Stimulated activated CD8-positive, alpha-beta memory T cell treated with anti-CD3 and anti-CD28 coated beads, Interleukin-7, amount 100 ng/mL, for 1 hour (primary cell): Measurements from ENCODE around the gene TMPRSS9.
A peak's percentile ranks its signal among the peaks of the same experiment; 100 is the strongest.
"Not testable (repeated sequence)": the region's sequence is repeated elsewhere in the genome, so short reads cannot be mapped to it uniquely, and the experiment has no call there.

Experiments used
- DNase-seq, 2 donors: peaks; one replicate each; pipeline ENCODE4 v3.0.0-alpha.2; 2020; ENCODE audit warnings: low read depth in 2 of 2

The TMPRSS9 gene

DNA sequence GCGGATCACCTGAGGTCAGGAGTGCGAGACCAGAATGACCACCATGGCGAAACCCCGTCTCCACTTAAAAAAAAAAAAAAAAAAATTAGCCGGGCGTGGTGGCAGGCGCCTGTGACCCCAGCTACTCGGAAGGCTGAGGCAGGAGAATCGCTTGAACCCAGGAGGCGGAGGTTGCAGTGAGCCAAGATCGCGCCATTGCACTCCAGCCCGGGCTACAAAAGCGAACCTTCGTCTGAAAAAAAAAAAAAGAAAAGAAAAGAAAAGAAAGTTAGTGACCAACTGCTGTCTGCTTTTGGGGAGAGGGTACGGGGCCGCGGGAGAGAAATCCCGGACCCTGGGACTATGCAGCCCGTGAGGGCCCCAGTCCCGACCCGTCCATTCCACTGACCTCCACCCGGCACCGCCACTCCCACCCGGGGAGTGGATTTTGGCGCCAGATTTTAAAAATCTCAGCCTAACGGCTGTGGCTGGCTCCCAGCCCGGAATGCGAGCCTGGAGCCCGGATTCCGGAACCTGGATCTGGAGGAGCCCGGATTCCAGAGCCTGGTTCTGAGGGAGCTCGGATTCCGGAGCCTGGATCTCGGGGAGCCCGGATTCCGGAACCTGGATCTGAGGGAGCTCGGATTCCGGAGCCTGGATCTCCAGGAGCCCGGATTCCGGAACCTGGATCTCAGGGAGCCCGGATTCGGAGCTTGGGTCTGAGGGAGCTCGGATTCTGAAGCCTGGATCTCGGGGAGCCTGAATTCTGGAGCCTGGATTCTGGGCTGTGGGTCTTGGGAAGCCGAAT, 102.8 kb downstream of the TMPRSS9 start:
- no peak for DNase-seq

DNA sequence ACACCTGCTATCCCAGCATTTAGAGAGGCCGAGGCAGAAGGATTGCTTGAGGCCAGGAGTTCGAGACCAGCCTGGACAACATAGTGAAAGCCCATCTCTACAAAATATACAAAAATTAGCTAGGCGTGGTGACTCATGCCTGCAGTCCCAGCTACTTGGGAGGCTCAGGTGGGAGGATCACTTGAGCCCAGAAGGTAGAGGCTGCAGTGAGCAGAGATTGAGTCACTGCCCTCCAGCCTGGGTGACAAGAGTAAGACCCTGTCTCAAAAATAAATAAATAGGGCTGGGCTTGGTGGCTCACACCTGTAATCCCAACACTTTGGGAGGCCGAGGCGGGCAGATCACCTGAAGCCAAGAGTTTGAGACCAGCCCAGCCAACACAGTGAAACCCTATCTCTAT, 103.6 kb downstream of the TMPRSS9 start:
- not testable (repeated sequence) for DNase-seq

DNA sequence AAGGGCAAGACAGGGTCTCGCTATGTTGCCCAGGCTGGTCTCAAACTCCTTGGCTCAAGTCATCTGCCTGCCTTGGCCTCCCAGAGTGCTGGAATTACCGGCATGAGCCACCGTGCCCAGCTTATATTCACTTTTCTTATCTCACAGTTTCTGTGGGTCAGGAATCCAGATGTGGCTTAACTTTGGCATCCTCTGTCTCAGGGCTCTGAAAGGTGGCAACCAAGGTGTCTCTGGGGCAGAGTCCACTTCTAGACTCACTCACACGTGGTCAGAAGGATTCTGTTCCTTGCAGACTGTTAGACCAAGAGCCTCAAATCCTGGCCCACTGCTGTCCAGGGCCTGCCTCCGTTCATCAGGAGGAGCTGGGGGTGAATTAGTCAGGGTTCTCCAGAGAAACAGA, 104.3 kb downstream of the TMPRSS9 start:
- DNase-seq: no peak

DNA sequence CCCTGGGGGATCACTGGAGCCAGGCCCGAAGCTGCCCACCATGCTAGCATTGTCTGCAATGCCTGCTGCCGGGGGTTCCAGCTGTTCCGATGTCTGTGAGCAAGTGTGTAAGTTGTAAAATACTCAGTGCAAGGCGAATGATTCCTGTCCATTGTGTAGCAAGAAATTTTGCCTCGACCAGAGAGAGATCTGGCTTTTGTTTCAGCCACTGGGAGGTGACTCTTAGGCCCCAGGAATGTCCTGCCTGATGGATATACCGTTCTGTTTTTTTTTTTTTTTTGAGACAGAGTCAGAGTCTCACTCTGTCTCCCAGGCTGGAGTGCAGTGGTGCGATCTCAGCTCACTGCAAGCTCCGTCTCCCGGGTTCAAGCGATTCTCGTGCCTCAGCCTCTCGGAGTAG, 108.5 kb downstream of the TMPRSS9 start:
- no peak for DNase-seq

DNA sequence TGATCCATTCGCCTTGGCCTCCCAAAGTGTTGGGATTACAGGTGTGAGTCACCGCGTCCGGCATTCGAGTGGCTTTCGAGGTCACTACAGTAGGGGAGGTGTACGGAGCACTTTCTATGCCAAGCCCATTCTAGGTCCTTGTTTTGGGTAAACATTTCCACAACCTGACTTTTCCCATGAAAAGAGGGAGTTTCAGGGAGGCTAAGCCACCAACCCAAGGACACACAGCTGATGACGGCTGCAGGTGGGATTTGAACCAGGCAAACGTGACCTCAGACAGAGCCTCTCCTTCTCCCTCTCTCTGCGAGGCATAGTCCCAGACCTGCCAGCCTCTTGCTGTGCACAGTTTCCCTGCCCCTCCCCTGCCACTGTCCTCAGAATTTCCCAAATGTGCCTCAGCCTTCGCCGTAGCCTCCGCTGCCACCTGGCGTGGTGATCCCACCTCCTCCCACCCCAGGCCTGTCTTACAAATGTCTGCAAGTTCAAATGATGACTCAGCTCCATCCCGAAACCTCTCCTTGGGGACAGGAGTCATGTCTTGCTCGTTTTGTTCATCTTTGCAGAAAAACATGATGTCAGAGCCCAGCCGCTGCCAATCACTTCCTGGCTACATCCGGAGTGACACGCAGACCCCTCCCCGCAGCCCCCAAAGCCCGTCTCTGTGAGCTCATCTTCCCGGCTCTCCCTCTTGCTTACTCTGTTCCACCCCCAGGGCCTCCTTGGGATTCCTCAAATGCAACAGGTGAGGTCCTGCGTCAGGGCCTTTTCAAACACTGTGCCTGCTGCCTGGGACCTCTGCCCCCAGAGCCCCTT, 109.2 kb downstream of the TMPRSS9 start:
- no peak for DNase-seq

DNA sequence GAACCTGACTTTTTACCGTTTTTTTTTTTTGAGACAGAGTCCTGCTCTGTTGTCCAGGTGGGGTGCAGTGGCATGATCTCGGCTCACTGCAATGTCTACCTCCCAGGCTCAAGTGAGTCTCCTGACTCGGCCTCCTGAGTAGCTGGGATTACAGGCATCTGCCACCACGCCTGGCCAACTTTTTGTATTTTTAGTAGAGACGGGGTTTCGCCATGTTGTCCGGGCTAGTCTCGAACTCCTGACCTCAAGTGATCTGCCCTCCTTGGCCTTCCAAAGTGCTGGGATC, 109.8 kb downstream of the TMPRSS9 start:
- DNase-seq: not testable (repeated sequence)

DNA sequence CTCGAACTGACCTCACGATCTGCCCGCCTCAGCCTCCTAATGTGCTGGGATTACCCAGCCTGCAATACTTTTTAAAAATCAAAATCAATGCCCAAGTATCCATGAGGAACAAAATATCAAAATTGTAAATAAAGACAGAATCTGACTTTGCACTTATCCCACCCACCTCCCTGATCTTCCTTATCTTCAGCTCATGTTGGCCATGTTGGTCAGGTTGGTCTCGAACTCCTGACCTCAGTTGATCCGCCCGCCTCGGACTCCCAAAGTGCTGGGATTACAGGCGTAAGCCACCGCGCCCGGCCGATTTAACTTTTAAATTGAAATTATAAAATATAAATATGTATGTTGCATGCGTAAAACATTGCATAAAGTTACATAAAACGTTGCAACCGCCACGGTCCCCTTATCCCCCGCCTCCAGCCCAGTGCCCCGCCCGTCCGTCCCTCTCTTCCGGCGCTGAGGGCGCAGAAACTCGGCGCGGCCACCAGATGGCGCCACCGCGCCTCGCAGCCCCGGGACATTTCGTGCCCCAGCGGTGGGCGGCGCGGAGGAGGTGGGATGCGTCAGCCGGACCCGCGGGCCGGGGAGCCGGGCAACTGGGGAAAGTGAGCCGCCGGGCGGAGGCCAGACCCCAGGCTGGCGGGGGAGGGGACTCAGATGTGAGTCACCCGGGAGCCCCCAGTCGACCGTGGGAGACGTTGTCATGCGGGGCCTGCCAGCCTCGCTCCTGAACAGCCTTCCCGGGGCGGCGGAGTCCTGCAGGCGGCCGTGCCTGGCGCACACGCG, 114.4 kb downstream of the TMPRSS9 start:
- DNase-seq: peak; percentile 76 to 80

DNA sequence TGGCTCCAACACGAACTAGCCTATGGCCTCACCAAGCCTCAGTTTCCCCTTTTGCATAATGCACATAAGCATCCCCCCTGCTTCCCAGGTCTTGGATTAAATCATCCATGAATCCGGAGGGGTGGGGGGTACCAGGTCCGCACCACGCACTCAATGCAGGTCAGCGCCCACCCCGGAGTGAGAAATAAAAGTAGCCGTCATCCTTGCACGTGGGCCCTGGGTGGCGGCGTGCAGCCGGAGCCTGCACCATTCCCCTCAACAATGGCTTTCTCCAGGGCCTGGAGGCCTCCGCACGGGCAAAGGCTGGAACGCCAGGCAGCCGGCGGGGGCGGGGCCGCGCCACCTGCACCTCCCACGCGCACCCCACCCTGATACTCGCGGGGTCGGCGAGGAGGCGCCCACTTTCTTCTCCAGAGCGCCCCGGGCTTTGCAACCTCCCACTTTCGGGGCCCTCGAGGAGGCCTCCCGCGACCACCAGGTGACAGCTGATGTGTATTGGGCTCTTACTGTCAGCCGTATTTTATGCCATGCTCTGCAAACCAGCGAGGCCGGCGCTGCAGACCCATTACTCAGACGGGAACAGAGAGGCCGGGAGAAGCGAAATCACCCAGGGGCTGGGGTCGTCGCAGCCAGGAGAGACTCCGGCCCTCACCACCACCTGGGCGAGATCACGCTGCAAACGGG, 115.1 kb downstream of the TMPRSS9 start:
- DNase-seq: peak in 1 of 2 donors; percentile 14
